NCI-H2227 treated with DMSO at 0.1 percent for 48 hours (cell line): ENCODE results near the gene ALKBH8.
"Not testable (repeated sequence)": the region's sequence is repeated elsewhere in the genome, so short reads cannot be mapped to it uniquely, and the experiment has no call there.

Source experiments
- DNase-seq: peaks from one replicate; lab custom pipeline; 2025; lab: John Stamatoyannopoulos, UW

Gene ALKBH8

DNA sequence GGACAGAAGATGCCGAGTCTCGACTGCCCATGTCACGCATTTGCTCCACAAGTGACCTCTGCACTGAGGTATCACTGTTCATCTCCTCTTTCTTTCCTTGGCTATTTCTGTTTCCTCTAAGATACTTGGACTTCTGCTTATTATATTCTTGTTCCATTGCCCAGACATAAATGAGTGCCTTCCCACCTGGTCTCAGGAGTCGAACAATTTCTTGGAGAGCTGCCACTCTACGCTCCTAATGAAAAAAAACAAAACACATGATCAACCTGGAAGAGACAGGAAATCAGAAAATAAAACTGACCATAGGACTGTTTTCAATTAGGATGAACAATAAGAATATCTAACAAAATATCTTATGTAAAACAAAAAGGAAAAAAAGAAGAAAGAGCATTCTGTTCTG, 60.6 kb downstream of the ALKBH8 start:
- no peak for DNase-seq

- no peak for DNase-seq
Measured at GRCh38 chr11:107501713-107502112, 63.8 kb downstream of the ALKBH8 start.

GRCh38 chr11:107497371-107497770, 68.2 kb downstream of the ALKBH8 start:
- DNase-seq = not testable (repeated sequence)

GRCh38 chr11:107496011-107496410, 69.5 kb downstream of the ALKBH8 start:
- no peak for DNase-seq

GRCh38 chr11:107494055-107494454, 71.5 kb downstream of the ALKBH8 start:
- no peak for DNase-seq

DNA sequence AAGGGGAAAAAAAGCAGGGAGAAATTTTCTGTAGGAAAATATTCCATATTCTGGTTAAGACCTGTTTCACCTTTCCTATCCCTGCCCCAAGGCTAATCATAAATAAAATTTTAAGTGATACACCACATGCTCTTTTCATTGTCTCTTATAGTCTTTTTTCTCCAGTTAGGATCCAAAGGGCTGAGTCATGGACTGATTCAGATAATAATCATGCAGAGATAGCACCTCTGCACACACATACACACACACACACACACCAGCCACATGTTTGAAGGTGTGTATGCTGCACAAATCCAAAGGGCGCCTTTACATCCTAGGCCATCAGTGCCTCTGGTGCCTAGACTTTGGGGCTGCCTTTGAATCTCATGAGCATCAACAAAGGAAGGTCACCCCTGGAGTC, 72.4 kb downstream of the ALKBH8 start:
- no peak for DNase-seq

DNA sequence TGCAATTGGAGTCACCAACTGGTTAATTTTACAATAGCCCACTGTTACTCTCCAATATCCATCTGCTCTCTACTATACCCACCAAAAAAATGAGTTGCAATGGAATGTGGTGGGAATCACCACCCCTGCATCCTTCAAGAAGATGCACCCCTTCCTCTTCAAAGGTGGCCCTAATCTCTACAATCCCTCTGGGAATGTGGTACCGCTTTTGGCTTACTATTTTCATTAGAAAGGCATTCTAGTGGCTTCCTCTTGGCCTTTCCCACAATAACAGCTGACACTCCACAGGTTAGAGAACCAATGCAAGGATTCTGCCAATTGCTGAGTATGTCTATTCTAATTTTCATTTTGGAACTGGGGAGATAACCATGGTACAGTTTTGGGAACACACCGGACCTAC, 74.7 kb downstream of the ALKBH8 start:
- DNase-seq = no peak

GRCh38 chr11:107482234-107482633, 83.3 kb downstream of the ALKBH8 start:
- no peak for DNase-seq

- DNase-seq = no peak
Measured at GRCh38 chr11:107478922-107479321, 86.6 kb downstream of the ALKBH8 start.

- no peak for DNase-seq
Measured at GRCh38 chr11:107477820-107478219, 87.7 kb downstream of the ALKBH8 start.

GRCh38 chr11:107473792-107474191, 91.7 kb downstream of the ALKBH8 start:
- no peak for DNase-seq

GRCh38 chr11:107472966-107473365, 92.6 kb downstream of the ALKBH8 start:
- DNase-seq = no peak

GRCh38 chr11:107468596-107468995, 96.9 kb downstream of the ALKBH8 start:
- no peak for DNase-seq

DNA sequence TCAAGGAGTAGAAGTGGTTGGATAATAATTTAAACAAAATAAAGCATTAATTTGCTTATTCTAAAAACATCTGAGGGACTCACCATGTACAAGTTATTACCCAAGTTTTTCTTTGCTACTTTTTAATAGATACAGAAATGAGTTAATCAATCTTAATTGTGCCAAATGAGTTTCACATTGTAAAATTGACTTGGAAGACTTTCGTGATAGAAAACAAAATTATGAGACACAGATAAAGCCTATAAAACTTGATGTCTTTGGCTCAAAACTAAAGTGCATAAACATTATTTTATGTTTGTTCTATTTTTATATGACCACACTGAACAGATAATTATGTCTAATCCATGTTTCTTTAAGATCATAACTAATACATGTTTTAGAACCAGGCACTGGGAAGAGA, 97.8 kb downstream of the ALKBH8 start:
- no peak for DNase-seq

GRCh38 chr11:107466275-107466866, 99.2 kb downstream of the ALKBH8 start:
- DNase-seq = not testable (repeated sequence)

GRCh38 chr11:107457558-107458271, 107.8 kb downstream of the ALKBH8 start, which contains the start of gene CWF19L2:
CWF19L2 (minus strand) TSS chr11:107457825; CDS start chr11:107457816, 9 bp downstream.
- peak; percentile 83 for DNase-seq

GRCh38 chr11:107457205-107457557, 108.4 kb downstream of the ALKBH8 start:
- DNase-seq = no peak

DNA sequence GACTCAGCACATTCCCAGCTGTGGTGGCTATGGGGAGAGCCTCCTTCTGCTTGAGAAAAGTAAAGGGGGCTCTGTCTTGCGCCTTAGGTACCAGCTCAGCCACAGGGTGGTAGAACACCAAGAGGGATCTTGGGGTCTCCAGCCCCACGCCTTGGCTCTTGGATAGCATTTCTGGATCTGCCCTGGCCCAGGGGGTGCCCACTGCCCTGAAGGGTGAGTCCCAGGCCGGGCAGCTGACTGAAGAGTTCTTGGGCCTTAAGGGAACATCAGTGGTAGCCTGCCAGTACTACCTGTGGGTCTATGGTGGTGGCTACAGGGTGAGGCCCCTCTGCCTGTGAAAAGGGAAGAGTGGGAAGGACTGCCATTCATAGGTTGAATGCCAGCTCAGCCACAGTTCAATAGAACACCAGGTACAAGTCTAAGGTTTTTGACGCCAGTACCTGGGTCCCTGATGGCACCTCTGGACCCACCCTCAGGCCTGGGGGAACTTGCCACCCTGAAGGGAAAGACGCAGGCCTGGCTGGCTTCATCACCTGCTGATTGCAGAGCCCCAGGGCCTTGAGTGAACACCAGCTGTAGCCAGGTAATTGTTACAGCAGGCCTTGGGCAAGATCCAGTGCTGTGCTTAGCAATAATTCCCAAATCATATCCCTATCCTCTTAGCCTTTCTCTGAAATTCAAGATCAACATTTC, 111.8 kb downstream of the ALKBH8 start:
- no peak for DNase-seq
